Measurements from ENCODE around the gene IPO5.

The IPO5 gene

DNA sequence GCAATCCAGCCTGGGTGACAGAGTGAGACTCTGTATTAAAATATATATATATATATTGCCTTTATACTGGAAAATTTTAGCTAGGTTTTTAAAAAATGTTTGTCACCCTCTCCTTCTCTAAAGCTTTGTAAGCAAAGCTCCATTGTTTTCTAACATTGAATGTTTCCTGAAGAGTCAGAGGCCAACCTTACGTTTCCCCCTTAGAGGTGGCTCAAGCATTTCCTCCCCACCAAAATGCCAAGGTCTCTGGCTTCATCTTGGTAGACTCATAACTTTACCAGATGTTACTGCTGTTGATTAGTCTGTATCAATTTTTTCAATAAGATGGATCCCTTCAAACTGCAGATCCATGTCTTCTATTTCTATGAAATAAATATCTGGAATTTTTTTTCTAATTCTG is 25.2 kb upstream of the IPO5 start:
- H3K4me3 ChIP-seq (IDR thresholded peaks at IDR 0.05; ENCODE audit: insufficient read depth, low read depth, low read length) = no peak overlapping the region
- no peaks in the 10 kb centered on the region for H3K79me2 ChIP-seq (ENCODE audit: insufficient read depth, low read depth)
- no peaks in the 10 kb centered on the region for H3K36me3 ChIP-seq (ENCODE audit: insufficient read depth)
- TF ChIP-seq, protein P1, sequence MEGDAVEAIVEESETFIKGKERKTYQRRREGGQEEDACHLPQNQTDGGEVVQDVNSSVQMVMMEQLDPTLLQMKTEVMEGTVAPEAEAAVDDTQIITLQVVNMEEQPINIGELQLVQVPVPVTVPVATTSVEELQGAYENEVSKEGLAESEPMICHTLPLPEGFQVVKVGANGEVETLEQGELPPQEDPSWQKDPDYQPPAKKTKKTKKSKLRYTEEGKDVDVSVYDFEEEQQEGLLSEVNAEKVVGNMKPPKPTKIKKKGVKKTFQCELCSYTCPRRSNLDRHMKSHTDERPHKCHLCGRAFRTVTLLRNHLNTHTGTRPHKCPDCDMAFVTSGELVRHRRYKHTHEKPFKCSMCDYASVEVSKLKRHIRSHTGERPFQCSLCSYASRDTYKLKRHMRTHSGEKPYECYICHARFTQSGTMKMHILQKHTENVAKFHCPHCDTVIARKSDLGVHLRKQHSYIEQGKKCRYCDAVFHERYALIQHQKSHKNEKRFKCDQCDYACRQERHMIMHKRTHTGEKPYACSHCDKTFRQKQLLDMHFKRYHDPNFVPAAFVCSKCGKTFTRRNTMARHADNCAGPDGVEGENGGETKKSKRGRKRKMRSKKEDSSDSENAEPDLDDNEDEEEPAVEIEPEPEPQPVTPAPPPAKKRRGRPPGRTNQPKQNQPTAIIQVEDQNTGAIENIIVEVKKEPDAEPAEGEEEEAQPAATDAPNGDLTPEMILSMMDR (conservative IDR thresholded peaks at IDR 0.05; ENCODE audit: low read depth, low read length) = no peak
- no peaks in the 10 kb centered on the region for H4K20me1 ChIP-seq (ENCODE audit: insufficient read depth)
- no peak overlapping the region for H3K27ac ChIP-seq
- no peak overlapping the region for H3K4me2 ChIP-seq
- H3K27me3 ChIP-seq (ENCODE audit: insufficient read depth, low read depth) = no peaks in the 10 kb centered on the region
- H2AFZ ChIP-seq (ENCODE audit: low read depth) = no peak overlapping the region
- H3K4me1 ChIP-seq (ENCODE audit: low read depth, poor library complexity, severe bottlenecking) = no peaks in the 10 kb centered on the region
- H3K9ac ChIP-seq = no peak overlapping the region

GRCh38 chr13:97932036-97932435 is 21.4 kb upstream of the IPO5 start:
- H3K36me3 ChIP-seq (ENCODE audit: insufficient read depth) = no peaks in the 10 kb centered on the region
- TF ChIP-seq, protein P1 (conservative IDR thresholded peaks at IDR 0.05; ENCODE audit: low read depth, low read length) = no peak
- no peaks in the 10 kb centered on the region for H3K4me1 ChIP-seq (ENCODE audit: low read depth, poor library complexity, severe bottlenecking)
- no peak overlapping the region for H3K4me3 ChIP-seq (IDR thresholded peaks at IDR 0.05; ENCODE audit: insufficient read depth, low read depth, low read length)
- no peak overlapping the region for H3K4me2 ChIP-seq
- no peak overlapping the region for H3K9ac ChIP-seq
- H2AFZ ChIP-seq (ENCODE audit: low read depth) = no peak overlapping the region
- no peaks in the 10 kb centered on the region for H4K20me1 ChIP-seq (ENCODE audit: insufficient read depth)
- H3K27ac ChIP-seq = no peak overlapping the region
- no peaks in the 10 kb centered on the region for H3K27me3 ChIP-seq (ENCODE audit: insufficient read depth, low read depth)
- H3K79me2 ChIP-seq (ENCODE audit: insufficient read depth, low read depth) = no peaks in the 10 kb centered on the region

DNA sequence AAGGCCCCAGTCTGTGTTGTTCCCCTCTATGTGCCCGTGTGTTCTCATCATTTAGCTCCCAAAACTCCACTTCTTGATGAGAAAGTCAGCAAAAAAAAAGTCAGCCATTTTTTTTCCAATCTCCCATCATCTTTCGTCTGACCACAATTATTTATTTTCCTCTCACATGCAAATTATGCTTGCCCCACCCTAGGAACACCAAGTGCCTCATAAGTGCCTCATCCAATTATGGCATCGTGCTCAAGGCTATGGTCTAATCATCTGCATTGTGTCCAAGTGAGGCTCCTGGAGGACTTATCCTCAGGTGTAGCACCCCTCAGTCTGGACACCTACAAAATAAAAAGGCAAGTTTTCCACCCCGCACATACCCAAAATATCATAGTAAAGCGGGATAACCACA is 20.8 kb upstream of the IPO5 start:
- H3K4me3 ChIP-seq (IDR thresholded peaks at IDR 0.05; ENCODE audit: insufficient read depth, low read depth, low read length) = no peak overlapping the region
- H3K27me3 ChIP-seq (ENCODE audit: insufficient read depth, low read depth) = no peaks in the 10 kb centered on the region
- H3K36me3 ChIP-seq (ENCODE audit: insufficient read depth) = no peaks in the 10 kb centered on the region
- H2AFZ ChIP-seq (ENCODE audit: low read depth) = no peak overlapping the region
- H3K4me1 ChIP-seq (ENCODE audit: low read depth, poor library complexity, severe bottlenecking) = no peaks in the 10 kb centered on the region
- no peaks in the 10 kb centered on the region for H4K20me1 ChIP-seq (ENCODE audit: insufficient read depth)
- TF ChIP-seq, protein P1 (conservative IDR thresholded peaks at IDR 0.05; ENCODE audit: low read depth, low read length) = no peak
- no peak overlapping the region for H3K4me2 ChIP-seq
- no peaks in the 10 kb centered on the region for H3K79me2 ChIP-seq (ENCODE audit: insufficient read depth, low read depth)
- no peak overlapping the region for H3K9ac ChIP-seq
- no peak overlapping the region for H3K27ac ChIP-seq

DNA sequence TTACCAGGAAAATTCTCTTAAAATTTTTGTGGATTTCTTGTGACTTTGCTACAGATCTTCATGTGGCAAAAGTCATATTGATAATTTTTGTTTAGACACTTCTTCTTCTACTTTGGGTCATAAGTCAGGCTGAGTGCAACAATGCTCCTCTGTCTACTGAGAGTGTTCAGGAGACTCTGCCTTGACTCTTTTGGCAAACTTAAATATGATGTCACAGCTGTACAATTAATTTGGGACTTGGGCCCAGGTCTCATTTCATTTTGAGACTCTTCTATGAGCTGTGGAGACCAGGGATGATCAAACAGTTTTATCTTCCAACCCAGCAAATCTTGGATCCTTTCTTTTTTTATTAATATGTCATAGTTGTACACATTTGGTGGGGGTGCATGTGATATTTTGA is 19.7 kb upstream of the IPO5 start:
- Histone ChIP-seq H3K4me3 (IDR thresholded peaks at IDR 0.05; ENCODE audit: insufficient read depth, low read depth, low read length) (no peak overlapping the region), H3K27ac (no peak overlapping the region), H2AFZ (ENCODE audit: low read depth) (no peak overlapping the region), H3K4me1 (ENCODE audit: low read depth, poor library complexity, severe bottlenecking) (no peaks in the 10 kb centered on the region), H3K36me3 (ENCODE audit: insufficient read depth) (no peaks in the 10 kb centered on the region), H3K79me2 (ENCODE audit: insufficient read depth, low read depth) (no peaks in the 10 kb centered on the region), H3K4me2 (no peak overlapping the region), H3K27me3 (ENCODE audit: insufficient read depth, low read depth) (no peaks in the 10 kb centered on the region), H3K9ac (no peak overlapping the region), H4K20me1 (ENCODE audit: insufficient read depth) (no peaks in the 10 kb centered on the region)
- TF ChIP-seq, protein P1 (conservative IDR thresholded peaks at IDR 0.05; ENCODE audit: low read depth, low read length) = no peak

GRCh38 chr13:97934590-97934989 is 18.9 kb upstream of the IPO5 start:
- Histone ChIP-seq H3K4me1 (ENCODE audit: low read depth, poor library complexity, severe bottlenecking) (no peaks in the 10 kb centered on the region), H2AFZ (ENCODE audit: low read depth) (no peak overlapping the region), H3K4me2 (no peak overlapping the region), H3K9ac (no peak overlapping the region), H3K36me3 (ENCODE audit: insufficient read depth) (no peaks in the 10 kb centered on the region), H4K20me1 (ENCODE audit: insufficient read depth) (no peaks in the 10 kb centered on the region), H3K27ac (no peak overlapping the region), H3K27me3 (ENCODE audit: insufficient read depth, low read depth) (no peaks in the 10 kb centered on the region), H3K4me3 (IDR thresholded peaks at IDR 0.05; ENCODE audit: insufficient read depth, low read depth, low read length) (no peak overlapping the region), H3K79me2 (ENCODE audit: insufficient read depth, low read depth) (no peaks in the 10 kb centered on the region)
- TF ChIP-seq, protein P1 (conservative IDR thresholded peaks at IDR 0.05; ENCODE audit: low read depth, low read length) = no peak
